HG03097 (cell line): ENCODE data around the gene MAML3.

Source experiments
- ATAC-seq: cut with Tn5 transposase; IDR thresholded peaks from one replicate; pipeline ENCODE4 v1.9.1; 2021; ENCODE audit not compliant: unreplicated experiment, low FRiP score

The MAML3 gene

GRCh38 chr4:139908636-139909437 lies 245.1 kb downstream of the MAML3 start:
- ATAC-seq, result no peak

- no peak for ATAC-seq
Measured at GRCh38 chr4:139907001-139907809, 246.8 kb downstream of the MAML3 start.

GRCh38 chr4:139905489-139905888 lies 248.5 kb downstream of the MAML3 start:
- no peak for ATAC-seq

GRCh38 chr4:139904406-139904805 lies 249.6 kb downstream of the MAML3 start:
- no peak for ATAC-seq

GRCh38 chr4:139903845-139904244 lies 250.1 kb downstream of the MAML3 start:
- no peak for ATAC-seq

- no peak for ATAC-seq
Measured at GRCh38 chr4:139902321-139903320, 251.4 kb downstream of the MAML3 start.

- ATAC-seq, result no peak
Measured at GRCh38 chr4:139901531-139902320, 252.3 kb downstream of the MAML3 start.

GRCh38 chr4:139900964-139901376 lies 253.0 kb downstream of the MAML3 start:
- ATAC-seq, result no peak

- ATAC-seq, result no peak
Measured at GRCh38 chr4:139899346-139899745, 254.6 kb downstream of the MAML3 start.

- ATAC-seq, result no peak
Measured at GRCh38 chr4:139898293-139898692, 255.7 kb downstream of the MAML3 start.

- no peak for ATAC-seq
Measured at GRCh38 chr4:139896091-139896604, 257.8 kb downstream of the MAML3 start.

GRCh38 chr4:139893801-139894200 lies 260.2 kb downstream of the MAML3 start:
- no peak for ATAC-seq

- no peak for ATAC-seq
Measured at GRCh38 chr4:139892973-139893736, 260.8 kb downstream of the MAML3 start.

- no peak for ATAC-seq
Measured at GRCh38 chr4:139890816-139891215, 263.2 kb downstream of the MAML3 start.

- ATAC-seq, result no peak
Measured at GRCh38 chr4:139889901-139890300, 264.1 kb downstream of the MAML3 start.

- ATAC-seq, result no peak
Measured at GRCh38 chr4:139889264-139889663, 264.7 kb downstream of the MAML3 start.

GRCh38 chr4:139887962-139888735 lies 265.8 kb downstream of the MAML3 start:
- no peak for ATAC-seq

- ATAC-seq, result no peak
Measured at GRCh38 chr4:139887376-139887802, 266.6 kb downstream of the MAML3 start.
